Upper lobe of right lung (tissue), 1 donor: Measurements from ENCODE around the gene GPR157. TPM values are rescaled to one million over a fixed set of nuclear protein-coding genes. Genes with fewer than 3 reads are reported as not detected.
"Not testable (repeated sequence)": the region's sequence is repeated elsewhere in the genome, so short reads cannot be mapped to it uniquely, and the experiment has no call there.

Experiments used
- ATAC-seq: fragments of 200-7000 bp; cut with Tn5 transposase; one replicate; pipeline ENCODE4 v1.9.1; 2020; ENCODE audit warnings: mild to moderate bottlenecking, moderate library complexity
- DNase-seq: peaks from one replicate; pipeline ENCODE4 v3.0.0-alpha.2; 2020
- H3K27ac ChIP-seq: fragments of 200-600 bp; one replicate; pipeline ENCODE4 v1.8.0; 2022
- H3K27me3 ChIP-seq: fragments of 200-600 bp; one replicate; pipeline ENCODE4 v1.8.0; 2022; ENCODE audit warnings: mild to moderate bottlenecking
- H3K36me3 ChIP-seq: fragments of 200-600 bp; one replicate; pipeline ENCODE4 v1.8.0; 2022
- H3K4me1 ChIP-seq: fragments of 200-600 bp; one replicate; pipeline ENCODE4 v1.8.0; 2022
- H3K4me3 ChIP-seq: fragments of 200-600 bp; one replicate; pipeline ENCODE4 v1.8.0; 2022; ENCODE audit warnings: mild to moderate bottlenecking
- H3K9me3 ChIP-seq: fragments of 200-600 bp; one replicate; pipeline ENCODE4 v1.8.0; 2022
- CTCF ChIP-seq: fragments of 200-600 bp; IDR thresholded peaks from one replicate; pipeline ENCODE4 v1.8.0; 2022; ENCODE audit warnings: antibody characterized with exemption
- intact Hi-C: fragments of 100-400 bp; cut with DNase I; formaldehyde crosslinking; loops from one replicate; pipeline ENCODE4 v1.11.0; 2022
- total RNA-seq: library from RNA; stranded (reverse); fragmentation: NEBNext Ultra II Directional; extraction: Animal tissue kit (Norgen Biotek cat#: 25700); gene quantifications from one replicate; pipeline ENCODE4 v1.2.1, GENCODE V29; 2021
- donor health status: DM: no; HTN: yes; CAD: no; lungs with severe emphysema.

The GPR157 gene
- total RNA-seq, 1 donor from 2014 or later: 19.0 TPM

- Histone ChIP-seq H3K36me3 (no peaks in the 10 kb centered on the region), H3K4me1 (peaks cover 14% of the 10 kb centered on the region), H3K9me3 (no peaks in the 10 kb centered on the region), H3K27ac (no peak overlapping the region), H3K4me3 (no peak overlapping the region), H3K27me3 (no peaks in the 10 kb centered on the region)
- intact Hi-C loops: loop anchor here (10.0 kb wide), 1 partner anchor 49 kb away; no protein-coding TSS in a partner anchor
- DNase-seq (no peak), ATAC-seq (no peak)
- no peak for TF ChIP-seq CTCF
These were observed 16.8 kb upstream of the GPR157 start for GRCh38 chr1:9145714-9146113.

- H3K36me3 ChIP-seq: no peaks in the 10 kb centered on the region
- no peak overlapping the region for H3K4me3 ChIP-seq
- no peak for TF ChIP-seq CTCF
- no peak for DNase-seq
- no peaks in the 10 kb centered on the region for H3K27me3 ChIP-seq
- peaks cover 14% of the 10 kb centered on the region for H3K4me1 ChIP-seq
- intact Hi-C loops: loop anchor here (10.0 kb wide), 1 partner anchor 50 kb away; no protein-coding TSS in a partner anchor
- no peak overlapping the region for H3K27ac ChIP-seq
- ATAC-seq: no peak
- H3K9me3 ChIP-seq: no peaks in the 10 kb centered on the region
These were observed 16.2 kb upstream of the GPR157 start for GRCh38 chr1:9145021-9145668.

- not testable (repeated sequence) for ATAC-seq, H3K27ac ChIP-seq, H3K4me3 ChIP-seq, H3K9me3 ChIP-seq, H3K36me3 ChIP-seq, H3K27me3 ChIP-seq, DNase-seq
- intact Hi-C loops: loop anchor here (10.0 kb wide), 1 partner anchor 50 kb away; no protein-coding TSS in a partner anchor
- peaks cover 11% of the 10 kb centered on the region for H3K4me1 ChIP-seq
These were observed 15.6 kb upstream of the GPR157 start for GRCh38 chr1:9144494-9144893.

GRCh38 chr1:9143250-9143649 is 14.3 kb upstream of the GPR157 start:
- no peak for DNase-seq
- peak overlapping the region; percentile 25 for H3K27ac ChIP-seq
- no peak overlapping the region for H3K4me3 ChIP-seq
- H3K27me3 ChIP-seq: no peaks in the 10 kb centered on the region
- H3K9me3 ChIP-seq: no peaks in the 10 kb centered on the region
- intact Hi-C loops: loop anchor here (10.0 kb wide), 1 partner anchor 52 kb away; no protein-coding TSS in a partner anchor
- H3K4me1 ChIP-seq: peaks cover 3% of the 10 kb centered on the region
- no peaks in the 10 kb centered on the region for H3K36me3 ChIP-seq
- TF ChIP-seq CTCF: no peak
- ATAC-seq: peak; percentile 85

GRCh38 chr1:9139930-9140329 is 11.0 kb upstream of the GPR157 start:
- TF ChIP-seq CTCF: no peak
- H3K27me3 ChIP-seq: no peaks in the 10 kb centered on the region
- H3K27ac ChIP-seq: no peak overlapping the region
- intact Hi-C loops: loop anchor here (10.0 kb wide), 1 partner anchor 55 kb away; no protein-coding TSS in a partner anchor
- H3K9me3 ChIP-seq: no peaks in the 10 kb centered on the region
- H3K36me3 ChIP-seq: no peaks in the 10 kb centered on the region
- ATAC-seq (no peak), DNase-seq (no peak)
- no peak overlapping the region for H3K4me3 ChIP-seq
- peaks cover 13% of the 10 kb centered on the region for H3K4me1 ChIP-seq

GRCh38 chr1:9136932-9137331 is 8.0 kb upstream of the GPR157 start:
- Histone ChIP-seq H3K9me3 (no peaks in the 10 kb centered on the region), H3K27me3 (no peaks in the 10 kb centered on the region), H3K4me3 (no peak overlapping the region), H3K27ac (no peak overlapping the region), H3K36me3 (no peaks in the 10 kb centered on the region), H3K4me1 (peaks cover 16% of the 10 kb centered on the region)
- ATAC-seq (no peak), DNase-seq (no peak)
- intact Hi-C loops: no loop called here
- no peak for TF ChIP-seq CTCF
